GM23338 (cell line): ENCODE data around the gene FMN2. TPM values are rescaled to one million over a fixed set of nuclear protein-coding genes. Genes with fewer than 3 reads are reported as not detected.

Experiments
- ATAC-seq: fragments of 200-7000 bp; cut with Tn5 transposase; 3 replicates; pipeline ENCODE4 v1.9.1; 2020
- DNase-seq: peaks from one replicate; pipeline ENCODE4 v3.0.0-alpha.2; 2015; ENCODE audit warnings: low spot score
- H2AFZ ChIP-seq: fragments of 200-600 bp; sonication (generic); 2 replicates; pipeline ENCODE4 v1.8.0; 2016; ENCODE audit warnings: antibody characterized with exemption, mild to moderate bottlenecking, moderate library complexity
- H3F3A ChIP-seq: fragments of 200-600 bp; sonication (generic); replicated peaks from 2 replicates; pipeline ENCODE4 v1.8.0; 2017; ENCODE audit warnings: antibody characterized with exemption, mixed run types, low read depth
- H3K27ac ChIP-seq: fragments of 200-600 bp; sonication (generic); 2 replicates; pipeline ENCODE4 v1.6.1; 2016; ENCODE audit warnings: low read depth
- H3K27me3 ChIP-seq: fragments of 200-600 bp; sonication (generic); 2 replicates; pipeline ENCODE4 v1.8.0; 2016; ENCODE audit warnings: mild to moderate bottlenecking, mixed run types, moderate library complexity; ENCODE audit not compliant: insufficient read depth
- H3K36me3 ChIP-seq: fragments of 200-600 bp; sonication (generic); 2 replicates; pipeline ENCODE4 v1.8.0; 2016; ENCODE audit warnings: mild to moderate bottlenecking; ENCODE audit not compliant: insufficient read depth
- H3K4me1 ChIP-seq: fragments of 200-600 bp; sonication (generic); 2 replicates; pipeline ENCODE4 v1.8.0; 2016; ENCODE audit warnings: mild to moderate bottlenecking, moderate library complexity; ENCODE audit not compliant: insufficient read depth
- H3K4me2 ChIP-seq: fragments of 200-600 bp; sonication (generic); 2 replicates; pipeline ENCODE4 v1.7.1; 2017; ENCODE audit warnings: mixed run types
- H3K4me3 ChIP-seq: fragments of 200-600 bp; sonication (generic); 2 replicates; pipeline ENCODE4 v1.6.1; 2016; ENCODE audit warnings: mixed run types
- H3K79me2 ChIP-seq: fragments of 200-600 bp; sonication (generic); replicated peaks from 2 replicates; pipeline ENCODE4 v1.8.0; 2017; ENCODE audit warnings: mild to moderate bottlenecking; ENCODE audit not compliant: insufficient read depth
- H3K9me2 ChIP-seq: fragments of 200-600 bp; sonication (generic); 2 replicates; pipeline ENCODE4 v1.8.0; 2017; ENCODE audit not compliant: insufficient read depth
- H4K20me1 ChIP-seq: fragments of 200-600 bp; sonication (generic); replicated peaks from 2 replicates; pipeline ENCODE4 v1.8.0; 2017; ENCODE audit warnings: mild to moderate bottlenecking; ENCODE audit not compliant: insufficient read depth
- H3K27ac Mint-ChIP-seq: 2 replicates; pipeline ENCODE4 v1.8.0; 2020; ENCODE audit warnings: inconsistent platforms, mild to moderate bottlenecking, moderate library complexity, mixed read lengths
- H3K27me3 Mint-ChIP-seq: 3 replicates; pipeline ENCODE4 v1.8.0; 2022; ENCODE audit warnings: low read depth, mild to moderate bottlenecking, moderate library complexity, mixed read lengths, inconsistent platforms; ENCODE audit not compliant: insufficient read depth, poor library complexity
- H3K36me3 Mint-ChIP-seq: 3 replicates; pipeline ENCODE4 v1.8.0; 2021; ENCODE audit warnings: low read depth, mild to moderate bottlenecking, inconsistent platforms, moderate library complexity, mixed read lengths
- H3K4me1 Mint-ChIP-seq: 3 replicates; pipeline ENCODE4 v1.8.0; 2020; ENCODE audit warnings: mild to moderate bottlenecking, inconsistent platforms, mixed read lengths
- H3K4me3 Mint-ChIP-seq: 3 replicates; pipeline ENCODE4 v1.8.0; 2021; ENCODE audit warnings: moderate library complexity, mild to moderate bottlenecking, inconsistent platforms, mixed read lengths
- H3K9me3 Mint-ChIP-seq: 3 replicates; pipeline ENCODE4 v1.8.0; 2020; ENCODE audit warnings: moderate library complexity, mild to moderate bottlenecking, inconsistent platforms, mixed read lengths
- CREB1 ChIP-seq: fragments of 250-450 bp; sonication (Bioruptor Pico); IDR thresholded peaks from 2 replicates; pipeline ENCODE4 v1.5.0; 2020; ENCODE audit warnings: low read depth, mild to moderate bottlenecking, moderate library complexity
- CTCF ChIP-seq, 2 experiments: fragments of 200-600 bp in 1 of 2; sonication (generic) in 1 of 2; conservative IDR thresholded peaks; 2 replicates each; pipeline versions ENCODE4 v1.5.1 to v1.6.1; 2016 to 2017; ENCODE audit warnings: antibody characterized with exemption in 2 of 2, low read depth in 2 of 2, mild to moderate bottlenecking in 2 of 2, moderate library complexity in 1 of 2
- EZH2 ChIP-seq: fragments of 200-600 bp; sonication (generic); IDR thresholded peaks from one replicate; pipeline ENCODE4 v1.8.0; 2017; ENCODE audit warnings: antibody characterized with exemption, mild to moderate bottlenecking, low read depth; ENCODE audit not compliant: unreplicated experiment
- EZH2phosphoT487 ChIP-seq: fragments of 200-600 bp; sonication (generic); IDR thresholded peaks from one replicate; pipeline ENCODE4 v1.8.1; 2018; ENCODE audit warnings: antibody characterized with exemption; ENCODE audit not compliant: unreplicated experiment
- ZNF331 ChIP-seq: fragments of 250-450 bp; sonication (Bioruptor Pico); IDR thresholded peaks from 2 replicates; pipeline ENCODE4 v1.5.0; 2020; ENCODE audit warnings: low read depth, mild to moderate bottlenecking, moderate library complexity
- ZNF462 ChIP-seq: fragments of 250-450 bp; sonication (Bioruptor Pico); IDR thresholded peaks from 2 replicates; pipeline ENCODE4 v1.5.0; 2020; ENCODE audit warnings: mild to moderate bottlenecking, moderate library complexity
- polyA plus RNA-seq: library from polyadenylated mRNA; unstranded; fragments of >200 nt; fragmentation: Nextera tagmentation; extraction: Ambion mirVana; gene quantifications from 2 replicates; pipeline ENCODE4 v1.2.1, GENCODE V29; 2016
- total RNA-seq: library from RNA; depleted of rRNA; stranded (reverse); fragments of >200 nt; shearing (Covaris generic); gene quantifications from 2 replicates; pipeline ENCODE4 v1.2.3, GENCODE V29; 2014

The FMN2 gene
- total and polyA plus RNA-seq, 2 experiments from 2014 or later, result 1.5 to 2.5 TPM

- no peak for TF ChIP-seq ZNF462 (CRISPR knock-in tag)
- no peak for TF ChIP-seq EZH2phosphoT487
- no peak for TF ChIP-seq CTCF (conservative IDR thresholded peaks at IDR 0.05; ENCODE audit: low read depth in 2 of 2)
- TF ChIP-seq EZH2, result no peak
These were observed 134.4 kb downstream of the FMN2 start (continued) for GRCh38 chr1:240226102-240226501.

- no peaks in the 10 kb centered on the region for H4K20me1 ChIP-seq
- H3K4me2 ChIP-seq, result no peak overlapping the region
- H2AFZ ChIP-seq, result no peak overlapping the region
- no peak for ATAC-seq
- Mint-ChIP-seq H3K27ac (no peak overlapping the region), H3K4me1 (no peaks in the 10 kb centered on the region), H3K4me3 (no peak overlapping the region), H3K36me3 (peaks cover 1% of the 10 kb centered on the region; the same call in 2 of the 3 replicates), H3K9me3 (peaks cover 4% of the 10 kb centered on the region; the same call in 2 of the 3 replicates), H3K27me3 (peaks cover 2% of the 10 kb centered on the region)
- no peaks in the 10 kb centered on the region for H3K4me1 ChIP-seq
- no peaks in the 10 kb centered on the region for H3K36me3 ChIP-seq
- H3K9me2 ChIP-seq, result 0 out of 2 replicates have a peak, but pooled peaks cover under 1% of the 10 kb centered on the region
- H3K27ac ChIP-seq, result no peak overlapping the region
- H3K4me3 ChIP-seq, result no peak overlapping the region
- no peak for DNase-seq
- H3K27me3 ChIP-seq, result no peaks in the 10 kb centered on the region
- no peaks in the 10 kb centered on the region for H3K79me2 ChIP-seq
- H3F3A ChIP-seq, result no peaks in the 10 kb centered on the region
- no peak for TF ChIP-seq CREB1 (CRISPR knock-in tag)
- no peak for TF ChIP-seq ZNF331 (CRISPR knock-in tag)
- no peak for TF ChIP-seq ZNF462 (CRISPR knock-in tag)
These were observed 139.1 kb downstream of the FMN2 start for GRCh38 chr1:240230816-240231215.
